Fibroblast of lung (primary cell): ENCODE measurements around the gene ARRB1. TPM values are rescaled to one million over a fixed set of nuclear protein-coding genes. Genes with fewer than 3 reads are reported as not detected.

Source experiments
- DNase-seq, 2 donors: peaks; one replicate each; pipeline versions ENCODE4 v3.0.0 to v3.0.0-alpha.2; 2010; ENCODE audit warnings: low read depth in 2 of 2
- H2AFZ ChIP-seq: 2 replicates; pipeline ENCODE4 v1.5.1; 2012; ENCODE audit warnings: low read length, control low read depth, inconsistent platforms
- H3K27ac ChIP-seq: 2 replicates; pipeline ENCODE4 v1.5.1; 2011; ENCODE audit warnings: low read length, control low read depth; ENCODE audit not compliant: insufficient read depth
- H3K27me3 ChIP-seq: 2 replicates; pipeline ENCODE4 v1.5.1; 2011; ENCODE audit warnings: mild to moderate bottlenecking, low read length; ENCODE audit not compliant: control insufficient read depth, insufficient read depth
- H3K36me3 ChIP-seq: 2 replicates; pipeline ENCODE4 v1.5.1; 2011; ENCODE audit warnings: low read length; ENCODE audit not compliant: control insufficient read depth, insufficient read depth
- H3K4me1 ChIP-seq: 2 replicates; pipeline ENCODE4 v1.5.1; 2011; ENCODE audit warnings: low read length; ENCODE audit not compliant: control insufficient read depth, insufficient read depth; ENCODE audit errors: extremely low read depth
- H3K4me2 ChIP-seq: 2 replicates; pipeline ENCODE4 v1.5.1; 2011; ENCODE audit warnings: low read length, control low read depth; ENCODE audit not compliant: insufficient read depth; ENCODE audit errors: extremely low read depth
- H3K4me3 ChIP-seq, 4 experiments: fragments of 200-600 bp in 1 of 4; sonication (generic) in 1 of 4; replicated peaks in 1 of 4; 2 replicates each; pipeline ENCODE4 v1.5.1; 2011 to 2016; ENCODE audit warnings: low read length in 4 of 4, low read depth in 3 of 4, mild to moderate bottlenecking in 3 of 4, control low read depth in 2 of 4, inconsistent platforms in 1 of 4, mixed read lengths in 1 of 4; ENCODE audit not compliant: insufficient read depth in 1 of 4; ENCODE audit errors: control extremely low read depth in 1 of 4
- H3K79me2 ChIP-seq: 2 replicates; pipeline ENCODE4 v1.5.1; 2012; ENCODE audit warnings: mild to moderate bottlenecking, low read length, inconsistent platforms; ENCODE audit not compliant: control insufficient read depth, insufficient read depth
- H3K9ac ChIP-seq: 2 replicates; pipeline ENCODE4 v1.5.1; 2011; ENCODE audit warnings: mild to moderate bottlenecking, low read length, control low read depth; ENCODE audit not compliant: insufficient read depth
- H3K9me3 ChIP-seq: 2 replicates; pipeline ENCODE4 v1.5.1; 2012; ENCODE audit warnings: low read depth, low read length; ENCODE audit not compliant: control insufficient read depth, insufficient read depth
- H4K20me1 ChIP-seq: 2 replicates; pipeline ENCODE4 v1.5.1; 2011; ENCODE audit warnings: low read length; ENCODE audit not compliant: control insufficient read depth, insufficient read depth; ENCODE audit errors: extremely low read depth
- EZH2 ChIP-seq: IDR thresholded peaks from 2 replicates; pipeline ENCODE4 v1.5.1; 2012; ENCODE audit warnings: low read length, control low read depth, mild to moderate bottlenecking; ENCODE audit errors: missing control alignments
- polyA plus RNA-seq, 2 donors: library from polyadenylated mRNA; depleted of rRNA in 1 of 2; stranded (reverse) in 1 of 2; unstranded in 1 of 2; fragments of >200 nt; gene quantifications; 2 replicates each; pipeline ENCODE4 v1.2.1, GENCODE V29; 2011 to 2012; ENCODE audit warnings: missing spikeins in 1 of 2
- total RNA-seq: library from RNA; depleted of rRNA; stranded (reverse); fragments of >200 nt; gene quantifications from 2 replicates; pipeline ENCODE4 v1.2.1, GENCODE V29; 2014
- TF ChIP-seq, protein P1 (sequence below), 2 donors: IDR thresholded peaks in 1 of 2; conservative IDR thresholded peaks in 1 of 2; 1 replicate in 1 of 2; 2 replicates in 1 of 2; pipeline ENCODE4 v1.5.1; 2011 to 2012; ENCODE audit warnings: low read length in 2 of 2, control low read depth in 1 of 2, inconsistent platforms in 1 of 2, low read depth in 1 of 2, mild to moderate bottlenecking in 1 of 2

The ARRB1 gene
- total and polyA plus RNA-seq, 2 donors (not counting 1 experiment from before 2014, with no cell fraction given) = 4.3 to 18.9 TPM

GRCh38 chr11:75292943-75293342, 58.5 kb downstream of the ARRB1 start:
- H3K27me3 ChIP-seq = no peaks in the 10 kb centered on the region

GRCh38 chr11:75291741-75292140, 59.7 kb downstream of the ARRB1 start:
- Histone ChIP-seq H4K20me1 (no peaks in the 10 kb centered on the region), H3K9ac (no peak overlapping the region), H3K4me2 (no peak overlapping the region), H3K4me3 (no peak overlapping the region), H3K36me3 (no peaks in the 10 kb centered on the region), H3K4me1 (no peaks in the 10 kb centered on the region), H3K27me3 (no peaks in the 10 kb centered on the region), H2AFZ (no peak overlapping the region), H3K79me2 (no peaks in the 10 kb centered on the region), H3K9me3 (no peaks in the 10 kb centered on the region), H3K27ac (no peak overlapping the region)
- DNase-seq = no peak
- TF ChIP-seq, protein P1, sequence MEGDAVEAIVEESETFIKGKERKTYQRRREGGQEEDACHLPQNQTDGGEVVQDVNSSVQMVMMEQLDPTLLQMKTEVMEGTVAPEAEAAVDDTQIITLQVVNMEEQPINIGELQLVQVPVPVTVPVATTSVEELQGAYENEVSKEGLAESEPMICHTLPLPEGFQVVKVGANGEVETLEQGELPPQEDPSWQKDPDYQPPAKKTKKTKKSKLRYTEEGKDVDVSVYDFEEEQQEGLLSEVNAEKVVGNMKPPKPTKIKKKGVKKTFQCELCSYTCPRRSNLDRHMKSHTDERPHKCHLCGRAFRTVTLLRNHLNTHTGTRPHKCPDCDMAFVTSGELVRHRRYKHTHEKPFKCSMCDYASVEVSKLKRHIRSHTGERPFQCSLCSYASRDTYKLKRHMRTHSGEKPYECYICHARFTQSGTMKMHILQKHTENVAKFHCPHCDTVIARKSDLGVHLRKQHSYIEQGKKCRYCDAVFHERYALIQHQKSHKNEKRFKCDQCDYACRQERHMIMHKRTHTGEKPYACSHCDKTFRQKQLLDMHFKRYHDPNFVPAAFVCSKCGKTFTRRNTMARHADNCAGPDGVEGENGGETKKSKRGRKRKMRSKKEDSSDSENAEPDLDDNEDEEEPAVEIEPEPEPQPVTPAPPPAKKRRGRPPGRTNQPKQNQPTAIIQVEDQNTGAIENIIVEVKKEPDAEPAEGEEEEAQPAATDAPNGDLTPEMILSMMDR (conservative IDR thresholded peaks at IDR 0.05 in 1 of 2, IDR thresholded peaks at IDR 0.05 in 1 of 2; ENCODE audit: low read depth in 1 of 2, low read length in 2 of 2) = no peak
- no peak for TF ChIP-seq EZH2

More at GRCh38 chr11:75292943-75293342, 58.5 kb downstream of the ARRB1 start:
- Histone ChIP-seq H3K9ac (no peak overlapping the region), H4K20me1 (no peaks in the 10 kb centered on the region), H3K79me2 (no peaks in the 10 kb centered on the region), H3K4me3 (no peak overlapping the region), H3K36me3 (no peaks in the 10 kb centered on the region), H3K4me1 (no peaks in the 10 kb centered on the region), H2AFZ (no peak overlapping the region), H3K4me2 (no peak overlapping the region), H3K9me3 (no peaks in the 10 kb centered on the region), H3K27ac (no peak overlapping the region)
- no peak for DNase-seq
- no peak for TF ChIP-seq EZH2
- TF ChIP-seq, protein P1 (conservative IDR thresholded peaks at IDR 0.05 in 1 of 2, IDR thresholded peaks at IDR 0.05 in 1 of 2; ENCODE audit: low read depth in 1 of 2, low read length in 2 of 2) = no peak

GRCh38 chr11:75289919-75290318, 61.5 kb downstream of the ARRB1 start:
- Histone ChIP-seq H3K27ac (no peak overlapping the region), H3K9me3 (no peaks in the 10 kb centered on the region), H3K4me1 (no peaks in the 10 kb centered on the region), H4K20me1 (no peaks in the 10 kb centered on the region), H3K4me3 (no peak overlapping the region), H2AFZ (no peak overlapping the region), H3K9ac (no peak overlapping the region), H3K79me2 (no peaks in the 10 kb centered on the region), H3K36me3 (no peaks in the 10 kb centered on the region), H3K27me3 (no peaks in the 10 kb centered on the region), H3K4me2 (no peak overlapping the region)
- TF ChIP-seq, protein P1 (conservative IDR thresholded peaks at IDR 0.05 in 1 of 2, IDR thresholded peaks at IDR 0.05 in 1 of 2; ENCODE audit: low read depth in 1 of 2, low read length in 2 of 2) = no peak
- no peak for TF ChIP-seq EZH2
- no peak for DNase-seq
